ENCODE results near the gene DKK2. TPM values are rescaled to one million over a fixed set of nuclear protein-coding genes. Genes with fewer than 3 reads are reported as not detected.
A peak's percentile ranks its signal among the peaks of the same experiment; 100 is the strongest.

The DKK2 gene
- total and polyA plus RNA-seq, 10 of the 15 experiments (the other 5 are each of a cell fraction or from before 2014, with no cell fraction given), result not detected

GRCh38 chr4:107036584-107037198, 578 bp upstream of the DKK2 start:
- SMC1A ChIA-PET (ENCODE audit: uncharacterized antibody, unreplicated experiment), result interaction anchor here (1.2 to 2.1 kb wide), 2 partner anchors 19 to 146 kb away, joined by 3 to 4 read pairs; no protein-coding TSS in a partner anchor
- Histone ChIP-seq H3K79me2 (ENCODE audit: control insufficient read depth, insufficient read depth, low read length) (no peaks in the 10 kb centered on the region), H3K9me3 (replicated peaks; ENCODE audit: control insufficient read depth, insufficient read depth, low read length) (no peaks in the 10 kb centered on the region), H3K4me2 (ENCODE audit: control insufficient read depth, insufficient read depth) (peak overlapping the region; percentile 73; the same call in 1 of the 2 replicates), H3K4me1 (ENCODE audit: control insufficient read depth, insufficient read depth, low read length) (peaks cover 6% of the 10 kb centered on the region), H3K4me3 (no peak overlapping the region), H3K27ac (ENCODE audit: control insufficient read depth, insufficient read depth) (no peak overlapping the region), H4K20me1 (ENCODE audit: control insufficient read depth, insufficient read depth) (0 out of 2 replicates have a peak, but pooled peaks cover 2% of the 10 kb centered on the region), H2AFZ (ENCODE audit: control insufficient read depth, low read depth, low read length) (no peak overlapping the region), H3K36me3 (ENCODE audit: control insufficient read depth in 2 of 2, insufficient read depth in 2 of 2, low read length in 1 of 2) (no peaks in the 10 kb centered on the region), H3K9ac (ENCODE audit: control insufficient read depth, insufficient read depth, low read length) (no peak overlapping the region), H3K27me3 (replicated peaks in 1 of 2; ENCODE audit: control insufficient read depth in 2 of 2, insufficient read depth in 2 of 2, low read length in 1 of 2) (peaks cover 26% of the 10 kb centered on the region in 2 experiments)
- in situ Hi-C loops (cut with MboI) (loop anchor here (25.0 kb wide), 1 partner anchor 701 kb away; no protein-coding TSS in a partner anchor), intact Hi-C loops (cut with micrococcal nuclease; ENCODE audit: unreplicated experiment) (no loop called here)
- FAIRE-seq (no peak), ATAC-seq (no peak; the same call in 2 of the 3 replicates), DNase-seq (ENCODE audit: low read depth, low spot score) (no peak)
- TF ChIP-seq, protein P1, sequence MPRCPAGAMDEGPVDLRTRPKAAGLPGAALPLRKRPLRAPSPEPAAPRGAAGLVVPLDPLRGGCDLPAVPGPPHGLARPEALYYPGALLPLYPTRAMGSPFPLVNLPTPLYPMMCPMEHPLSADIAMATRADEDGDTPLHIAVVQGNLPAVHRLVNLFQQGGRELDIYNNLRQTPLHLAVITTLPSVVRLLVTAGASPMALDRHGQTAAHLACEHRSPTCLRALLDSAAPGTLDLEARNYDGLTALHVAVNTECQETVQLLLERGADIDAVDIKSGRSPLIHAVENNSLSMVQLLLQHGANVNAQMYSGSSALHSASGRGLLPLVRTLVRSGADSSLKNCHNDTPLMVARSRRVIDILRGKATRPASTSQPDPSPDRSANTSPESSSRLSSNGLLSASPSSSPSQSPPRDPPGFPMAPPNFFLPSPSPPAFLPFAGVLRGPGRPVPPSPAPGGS (IDR thresholded peaks at IDR 0.05; ENCODE audit: borderline replicate concordance, insufficient read depth, low read depth, low read length, poor library complexity, severe bottlenecking), result no peak
- TF ChIP-seq IKZF1 (conservative IDR thresholded peaks at IDR 0.05), result no peak
- no peak for TF ChIP-seq NFIC (IDR thresholded peaks at IDR 0.05; ENCODE audit: low read depth, low read length)
- TF ChIP-seq PKNOX1 (IDR thresholded peaks at IDR 0.05), result no peak
- TF ChIP-seq MYB (IDR thresholded peaks at IDR 0.05; ENCODE audit: borderline replicate concordance, low read depth, low read length), result no peak
- CTCF ChIA-PET, result interaction anchor here (0.7 to 1.0 kb wide), 2 partner anchors 146 to 152 kb away, joined by 3 to 4 read pairs; no protein-coding TSS in a partner anchor
- BruUV-seq (replicated peaks), result no TSS peak
- POLR2A ChIA-PET, result no interaction called here
- RAD21 ChIA-PET (ENCODE audit: unreplicated experiment), result no interaction called here
- WGBS (ENCODE audit: insufficient coverage, insufficient replicate concordance, low lambda C conversion rate, missing lambda C conversion rate), result 12% methylated on average over 13 of the region's 19 CpGs

All from GM12878 (cell line).